Measurements from ENCODE around the gene SLC16A9. TPM values are rescaled to one million over a fixed set of nuclear protein-coding genes. Genes with fewer than 3 reads are reported as not detected.

The SLC16A9 gene
- polyA plus RNA-seq, 1 of the 3 experiments (the other 2 are of a cell fraction), result 4.7 TPM

DNA sequence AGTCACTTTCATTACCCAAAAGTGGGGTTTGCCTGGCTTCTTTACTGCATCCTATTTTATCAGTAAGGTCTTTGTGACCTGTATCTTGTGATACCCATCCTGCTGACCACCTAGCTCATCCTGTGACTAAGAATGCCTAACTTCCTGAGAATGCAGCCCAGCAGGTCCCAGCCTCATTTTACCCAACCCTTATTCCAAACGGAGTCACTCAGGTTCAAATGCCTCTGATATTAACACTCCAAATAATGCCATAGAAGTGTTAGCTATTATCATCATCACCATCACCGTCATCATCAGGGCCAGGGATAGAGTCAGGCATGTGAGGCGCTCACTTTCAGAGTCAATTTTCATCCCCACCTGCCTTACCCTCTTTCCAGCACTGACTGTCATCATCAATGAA lies 85.5 kb downstream of the SLC16A9 start:
- no peak overlapping the region for H3K9ac ChIP-seq
- no peaks in the 10 kb centered on the region for H3K36me3 ChIP-seq (replicated peaks in 1 of 2; ENCODE audit: control insufficient read depth in 1 of 2, insufficient read depth in 2 of 2, low read length in 1 of 2)
- peaks cover 0 to 2% of the 10 kb centered on the region in 2 experiments; a peak in 1 of 4 replicates for H3K4me1 ChIP-seq (ENCODE audit: control insufficient read depth in 1 of 2, insufficient read depth in 2 of 2, low read depth in 1 of 2, low read length in 1 of 2)
- ChIA-PET POLR2A (no interaction called here), CTCF (interaction anchor here (1.0 to 8.2 kb wide), 8 partner anchors 17 to 672 kb away, joined by 3 to 85 read pairs (median 16); no protein-coding TSS in a partner anchor)
- H3K9me3 ChIP-seq, result no peaks in the 10 kb centered on the region
- no peaks in the 10 kb centered on the region for H3K27me3 ChIP-seq (ENCODE audit: insufficient read depth)
- H3F3A ChIP-seq (replicated peaks; ENCODE audit: insufficient read depth), result no peaks in the 10 kb centered on the region
- no peaks in the 10 kb centered on the region for H3K9me2 ChIP-seq
- TF ChIP-seq GABPA (IDR thresholded peaks at IDR 0.05; ENCODE audit: low read depth), result no peak
- TF ChIP-seq TCF12 (IDR thresholded peaks at IDR 0.05), result no peak
- no peak for TF ChIP-seq YY1 (IDR thresholded peaks at IDR 0.05; ENCODE audit: low read depth)
- TF ChIP-seq POLR2AphosphoS5 (IDR thresholded peaks at IDR 0.05; ENCODE audit: low read depth, low read length), result no peak
- no peak for TF ChIP-seq FOSL2 (IDR thresholded peaks at IDR 0.05; ENCODE audit: borderline replicate concordance, low read depth)
- TF ChIP-seq, protein P1, sequence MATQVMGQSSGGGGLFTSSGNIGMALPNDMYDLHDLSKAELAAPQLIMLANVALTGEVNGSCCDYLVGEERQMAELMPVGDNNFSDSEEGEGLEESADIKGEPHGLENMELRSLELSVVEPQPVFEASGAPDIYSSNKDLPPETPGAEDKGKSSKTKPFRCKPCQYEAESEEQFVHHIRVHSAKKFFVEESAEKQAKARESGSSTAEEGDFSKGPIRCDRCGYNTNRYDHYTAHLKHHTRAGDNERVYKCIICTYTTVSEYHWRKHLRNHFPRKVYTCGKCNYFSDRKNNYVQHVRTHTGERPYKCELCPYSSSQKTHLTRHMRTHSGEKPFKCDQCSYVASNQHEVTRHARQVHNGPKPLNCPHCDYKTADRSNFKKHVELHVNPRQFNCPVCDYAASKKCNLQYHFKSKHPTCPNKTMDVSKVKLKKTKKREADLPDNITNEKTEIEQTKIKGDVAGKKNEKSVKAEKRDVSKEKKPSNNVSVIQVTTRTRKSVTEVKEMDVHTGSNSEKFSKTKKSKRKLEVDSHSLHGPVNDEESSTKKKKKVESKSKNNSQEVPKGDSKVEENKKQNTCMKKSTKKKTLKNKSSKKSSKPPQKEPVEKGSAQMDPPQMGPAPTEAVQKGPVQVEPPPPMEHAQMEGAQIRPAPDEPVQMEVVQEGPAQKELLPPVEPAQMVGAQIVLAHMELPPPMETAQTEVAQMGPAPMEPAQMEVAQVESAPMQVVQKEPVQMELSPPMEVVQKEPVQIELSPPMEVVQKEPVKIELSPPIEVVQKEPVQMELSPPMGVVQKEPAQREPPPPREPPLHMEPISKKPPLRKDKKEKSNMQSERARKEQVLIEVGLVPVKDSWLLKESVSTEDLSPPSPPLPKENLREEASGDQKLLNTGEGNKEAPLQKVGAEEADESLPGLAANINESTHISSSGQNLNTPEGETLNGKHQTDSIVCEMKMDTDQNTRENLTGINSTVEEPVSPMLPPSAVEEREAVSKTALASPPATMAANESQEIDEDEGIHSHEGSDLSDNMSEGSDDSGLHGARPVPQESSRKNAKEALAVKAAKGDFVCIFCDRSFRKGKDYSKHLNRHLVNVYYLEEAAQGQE (IDR thresholded peaks at IDR 0.05; ENCODE audit: low read depth, low read length), result no peak
- TF ChIP-seq, protein P2, sequence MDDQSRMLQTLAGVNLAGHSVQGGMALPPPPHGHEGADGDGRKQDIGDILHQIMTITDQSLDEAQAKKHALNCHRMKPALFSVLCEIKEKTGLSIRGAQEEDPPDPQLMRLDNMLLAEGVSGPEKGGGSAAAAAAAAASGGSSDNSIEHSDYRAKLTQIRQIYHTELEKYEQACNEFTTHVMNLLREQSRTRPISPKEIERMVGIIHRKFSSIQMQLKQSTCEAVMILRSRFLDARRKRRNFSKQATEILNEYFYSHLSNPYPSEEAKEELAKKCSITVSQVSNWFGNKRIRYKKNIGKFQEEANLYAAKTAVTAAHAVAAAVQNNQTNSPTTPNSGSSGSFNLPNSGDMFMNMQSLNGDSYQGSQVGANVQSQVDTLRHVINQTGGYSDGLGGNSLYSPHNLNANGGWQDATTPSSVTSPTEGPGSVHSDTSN (IDR thresholded peaks at IDR 0.05), result no peak
- TF ChIP-seq, protein P3, sequence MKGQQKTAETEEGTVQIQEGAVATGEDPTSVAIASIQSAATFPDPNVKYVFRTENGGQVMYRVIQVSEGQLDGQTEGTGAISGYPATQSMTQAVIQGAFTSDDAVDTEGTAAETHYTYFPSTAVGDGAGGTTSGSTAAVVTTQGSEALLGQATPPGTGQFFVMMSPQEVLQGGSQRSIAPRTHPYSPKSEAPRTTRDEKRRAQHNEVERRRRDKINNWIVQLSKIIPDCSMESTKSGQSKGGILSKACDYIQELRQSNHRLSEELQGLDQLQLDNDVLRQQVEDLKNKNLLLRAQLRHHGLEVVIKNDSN (IDR thresholded peaks at IDR 0.05; ENCODE audit: borderline replicate concordance, low read depth), result no peak
- TF ChIP-seq, protein P4, sequence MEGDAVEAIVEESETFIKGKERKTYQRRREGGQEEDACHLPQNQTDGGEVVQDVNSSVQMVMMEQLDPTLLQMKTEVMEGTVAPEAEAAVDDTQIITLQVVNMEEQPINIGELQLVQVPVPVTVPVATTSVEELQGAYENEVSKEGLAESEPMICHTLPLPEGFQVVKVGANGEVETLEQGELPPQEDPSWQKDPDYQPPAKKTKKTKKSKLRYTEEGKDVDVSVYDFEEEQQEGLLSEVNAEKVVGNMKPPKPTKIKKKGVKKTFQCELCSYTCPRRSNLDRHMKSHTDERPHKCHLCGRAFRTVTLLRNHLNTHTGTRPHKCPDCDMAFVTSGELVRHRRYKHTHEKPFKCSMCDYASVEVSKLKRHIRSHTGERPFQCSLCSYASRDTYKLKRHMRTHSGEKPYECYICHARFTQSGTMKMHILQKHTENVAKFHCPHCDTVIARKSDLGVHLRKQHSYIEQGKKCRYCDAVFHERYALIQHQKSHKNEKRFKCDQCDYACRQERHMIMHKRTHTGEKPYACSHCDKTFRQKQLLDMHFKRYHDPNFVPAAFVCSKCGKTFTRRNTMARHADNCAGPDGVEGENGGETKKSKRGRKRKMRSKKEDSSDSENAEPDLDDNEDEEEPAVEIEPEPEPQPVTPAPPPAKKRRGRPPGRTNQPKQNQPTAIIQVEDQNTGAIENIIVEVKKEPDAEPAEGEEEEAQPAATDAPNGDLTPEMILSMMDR (IDR thresholded peaks at IDR 0.05), result no peak
- no peak for TF ChIP-seq NRF1 (IDR thresholded peaks at IDR 0.05; ENCODE audit: low read depth, low read length)
- TF ChIP-seq RXRA (IDR thresholded peaks at IDR 0.05; ENCODE audit: borderline replicate concordance, low read depth), result no peak
- TF ChIP-seq RFX5 (IDR thresholded peaks at IDR 0.05; ENCODE audit: low read length), result no peak
- TF ChIP-seq FOXJ3 (CRISPR knock-in tag; IDR thresholded peaks at IDR 0.05), result no peak
- no peak for TF ChIP-seq RCOR1 (IDR thresholded peaks at IDR 0.05; ENCODE audit: low read length)
- no peak for TF ChIP-seq MXI1 (IDR thresholded peaks at IDR 0.05; ENCODE audit: low read depth, low read length)
- TF ChIP-seq ELF1 (IDR thresholded peaks at IDR 0.05), result no peak
- TF ChIP-seq RAD21 (IDR thresholded peaks at IDR 0.05; ENCODE audit: low read length), result no peak
- no peak for TF ChIP-seq TEAD4 (IDR thresholded peaks at IDR 0.05; ENCODE audit: borderline replicate concordance, insufficient read depth)
- WGBS (ENCODE audit: low lambda C conversion rate), result 94% methylated on average over 3 of the region's 3 CpGs
- no peak overlapping the region for H2AFZ ChIP-seq (ENCODE audit: low read depth)
- H4K20me1 ChIP-seq (ENCODE audit: insufficient read depth), result no peaks in the 10 kb centered on the region
- no peak for DNase-seq
- no peak overlapping the region for H3K4me3 ChIP-seq (ENCODE audit: low read depth in 2 of 2, low read length in 1 of 2)
- H3K79me2 ChIP-seq (ENCODE audit: insufficient read depth), result no peaks in the 10 kb centered on the region
- H3K4me2 ChIP-seq, result no peak overlapping the region
- H3K27ac ChIP-seq (ENCODE audit: low read depth in 2 of 2, low read length in 1 of 2), result no peak overlapping the region
